GM18909 (cell line): ENCODE data around the gene PSMD7.
"Not testable (repeated sequence)": the region's sequence is repeated elsewhere in the genome, so short reads cannot be mapped to it uniquely, and the experiment has no call there.

ENCODE experiments used
- ATAC-seq: cut with Tn5 transposase; IDR thresholded peaks from one replicate; pipeline ENCODE4 v1.9.1; 2021; ENCODE audit warnings: mild to moderate bottlenecking; ENCODE audit not compliant: unreplicated experiment, poor library complexity

The PSMD7 gene

DNA sequence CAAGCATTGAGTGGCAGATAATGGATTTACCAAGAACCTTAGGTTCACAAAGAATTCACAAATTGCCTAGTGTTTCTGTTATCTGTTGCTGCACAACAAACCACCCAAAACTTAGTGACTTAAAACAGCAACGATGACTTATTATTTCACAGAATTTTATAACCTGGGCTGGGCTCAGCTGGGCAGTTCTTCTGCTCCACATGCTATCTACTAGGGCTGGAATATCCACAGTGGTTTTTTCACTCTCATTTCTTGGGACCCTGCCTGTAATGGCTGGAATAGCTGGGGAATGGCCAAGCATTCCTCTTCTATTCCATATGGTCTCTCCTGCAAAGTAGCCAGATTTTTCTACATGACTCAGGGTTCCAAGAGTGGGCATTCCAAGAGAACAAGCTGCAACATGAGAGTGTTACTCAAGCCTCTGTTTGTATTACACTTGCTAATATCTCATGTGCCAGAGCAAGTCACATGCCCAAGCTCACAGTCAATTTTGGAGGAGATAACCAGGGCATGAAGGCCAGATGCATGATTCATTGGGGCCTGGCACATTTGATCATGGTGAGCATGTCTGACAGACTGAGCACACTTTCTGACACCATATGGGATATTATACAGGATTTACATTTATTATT lies 4.9 kb upstream of the PSMD7 start:
- ATAC-seq: no peak

DNA sequence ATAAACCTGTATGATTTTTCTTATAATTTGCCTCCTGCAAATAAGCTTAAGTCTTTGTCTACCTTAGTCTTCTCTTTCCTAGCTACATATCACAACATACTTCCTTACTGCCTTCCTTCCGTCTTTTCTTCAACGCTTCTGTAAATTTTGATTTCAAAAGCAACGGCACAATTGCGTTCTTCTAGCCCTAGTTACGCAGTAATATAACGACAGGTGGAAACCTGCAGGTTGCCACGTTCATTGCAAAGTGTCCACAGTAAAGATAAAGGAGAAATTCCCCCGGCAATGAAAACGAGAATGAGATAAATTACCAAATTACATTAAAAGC lies 546 bp upstream of the PSMD7 start:
- ATAC-seq: peak; percentile 16

DNA sequence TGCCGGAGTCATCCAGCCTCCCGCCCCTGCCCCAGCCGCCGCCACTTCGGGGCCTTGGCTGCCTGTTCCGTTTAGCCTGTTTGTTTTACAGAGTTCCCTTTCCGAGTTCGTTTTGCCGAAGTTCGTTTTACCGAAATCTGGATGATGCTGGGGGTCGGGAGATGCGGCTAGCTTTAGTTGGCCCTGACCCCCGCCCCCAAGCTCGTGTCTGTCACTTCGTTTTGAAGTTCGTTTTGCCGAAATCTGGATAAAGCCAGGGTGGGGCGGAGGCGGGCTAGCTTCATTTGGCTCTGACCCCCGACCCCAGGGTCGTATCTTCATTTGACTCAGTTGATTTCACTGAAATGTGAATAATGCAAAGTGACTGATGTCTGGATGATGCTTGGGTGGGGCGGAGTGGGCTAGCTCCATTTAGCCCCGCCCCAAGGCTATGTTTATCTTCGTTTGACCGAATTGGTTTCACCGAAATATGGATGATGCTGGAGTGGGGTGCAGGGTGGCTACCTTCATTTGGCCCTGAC lies 591 bp downstream of the PSMD7 start:
- no peak for ATAC-seq

DNA sequence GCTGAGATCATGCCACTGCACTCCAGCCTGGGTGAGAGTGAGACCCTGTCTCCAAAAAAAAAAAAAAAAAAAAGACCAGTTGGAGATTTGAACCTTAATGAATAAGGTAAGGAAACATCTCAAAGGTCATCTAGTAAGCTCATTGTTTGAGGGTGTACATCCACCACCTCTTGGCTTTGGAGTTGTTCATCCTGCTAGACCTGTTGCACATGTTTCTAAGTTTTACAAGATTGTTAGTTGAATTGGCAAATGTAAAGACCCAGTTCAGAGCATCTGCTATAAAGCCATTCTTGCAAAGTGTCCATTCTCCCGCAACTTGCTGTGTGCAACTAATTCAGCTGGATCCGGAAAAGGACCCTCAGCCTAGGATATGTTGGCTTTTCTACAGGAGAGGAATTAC lies 1.5 kb downstream of the PSMD7 start:
- no peak for ATAC-seq

DNA sequence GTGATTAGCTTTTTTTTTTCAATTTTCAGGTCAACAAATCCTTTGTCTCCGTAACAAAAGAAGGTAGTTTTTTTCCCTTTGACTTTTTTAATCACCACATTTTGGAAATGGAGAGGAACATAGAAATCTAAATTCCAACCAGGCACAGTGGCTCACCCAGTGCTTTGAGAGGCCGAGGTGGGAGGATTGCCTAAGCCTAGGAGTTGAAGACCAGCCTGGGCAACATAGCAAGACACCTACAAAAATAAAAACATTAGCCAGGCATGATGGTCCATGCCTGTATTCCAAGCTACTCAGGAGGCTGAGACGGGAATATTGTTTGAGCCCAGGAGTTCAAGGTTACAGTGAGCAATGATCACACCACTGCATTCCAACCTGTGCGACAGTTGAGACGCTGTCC lies 5.7 kb downstream of the PSMD7 start:
- ATAC-seq: no peak

DNA sequence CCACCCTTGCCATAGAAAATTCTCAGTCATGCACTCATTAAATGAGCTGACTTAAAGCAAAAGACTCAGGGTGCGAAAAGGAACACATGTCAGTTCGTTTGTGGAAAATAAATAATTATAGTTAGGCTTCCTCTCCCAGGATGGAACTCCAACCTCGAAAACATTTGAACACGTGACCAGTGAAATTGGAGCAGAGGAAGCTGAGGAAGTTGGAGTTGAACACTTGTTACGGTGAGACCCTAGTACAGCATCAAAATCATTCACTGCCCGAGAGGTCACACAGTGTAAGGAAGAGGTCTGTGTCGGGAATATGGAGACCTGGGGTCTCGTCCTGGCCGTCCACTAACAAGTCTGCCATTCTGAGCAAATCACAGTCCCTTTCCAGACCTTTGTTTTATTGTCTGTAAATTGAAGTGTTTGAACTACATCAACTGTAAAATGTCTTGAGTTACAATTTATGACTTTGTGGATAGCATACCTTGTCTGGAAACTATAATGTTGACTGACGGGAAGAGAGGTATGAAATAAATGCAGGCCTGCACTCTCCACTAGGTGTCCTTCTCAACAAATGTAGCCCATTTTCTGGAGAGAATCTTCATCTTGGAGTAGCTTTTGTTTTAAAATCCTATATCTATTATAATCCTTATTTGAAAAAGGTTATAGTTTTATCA lies 7.7 kb downstream of the PSMD7 start:
- no peak for ATAC-seq

DNA sequence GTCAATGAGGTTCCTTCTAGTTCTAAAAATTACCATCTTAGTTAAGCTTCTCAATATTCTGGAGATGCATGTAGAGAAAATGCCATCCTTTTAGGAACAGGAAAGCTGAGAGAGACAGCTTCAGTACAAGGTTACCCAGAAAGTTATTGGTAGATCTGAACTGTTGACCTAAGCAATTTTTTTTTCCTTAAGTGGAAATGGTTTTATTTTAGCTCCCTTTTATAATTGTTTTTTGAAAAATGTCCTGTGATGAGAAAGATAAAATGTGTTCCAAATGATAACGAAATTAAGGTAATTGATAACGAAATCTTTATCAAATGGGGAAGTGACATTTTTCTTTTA lies 8.2 kb downstream of the PSMD7 start:
- no peak for ATAC-seq

DNA sequence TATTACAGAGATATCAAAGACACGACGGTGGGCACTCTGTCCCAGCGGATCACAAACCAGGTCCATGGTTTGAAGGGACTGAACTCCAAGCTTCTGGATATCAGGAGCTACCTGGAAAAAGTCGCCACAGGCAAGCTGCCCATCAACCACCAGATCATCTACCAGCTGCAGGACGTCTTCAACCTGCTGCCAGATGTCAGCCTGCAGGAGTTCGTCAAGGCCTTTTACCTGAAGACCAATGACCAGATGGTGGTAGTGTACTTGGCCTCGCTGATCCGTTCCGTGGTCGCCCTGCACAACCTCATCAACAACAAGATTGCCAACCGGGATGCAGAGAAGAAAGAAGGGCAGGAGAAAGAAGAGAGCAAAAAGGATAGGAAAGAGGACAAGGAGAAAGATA lies 8.7 kb downstream of the PSMD7 start:
- no peak for ATAC-seq

DNA sequence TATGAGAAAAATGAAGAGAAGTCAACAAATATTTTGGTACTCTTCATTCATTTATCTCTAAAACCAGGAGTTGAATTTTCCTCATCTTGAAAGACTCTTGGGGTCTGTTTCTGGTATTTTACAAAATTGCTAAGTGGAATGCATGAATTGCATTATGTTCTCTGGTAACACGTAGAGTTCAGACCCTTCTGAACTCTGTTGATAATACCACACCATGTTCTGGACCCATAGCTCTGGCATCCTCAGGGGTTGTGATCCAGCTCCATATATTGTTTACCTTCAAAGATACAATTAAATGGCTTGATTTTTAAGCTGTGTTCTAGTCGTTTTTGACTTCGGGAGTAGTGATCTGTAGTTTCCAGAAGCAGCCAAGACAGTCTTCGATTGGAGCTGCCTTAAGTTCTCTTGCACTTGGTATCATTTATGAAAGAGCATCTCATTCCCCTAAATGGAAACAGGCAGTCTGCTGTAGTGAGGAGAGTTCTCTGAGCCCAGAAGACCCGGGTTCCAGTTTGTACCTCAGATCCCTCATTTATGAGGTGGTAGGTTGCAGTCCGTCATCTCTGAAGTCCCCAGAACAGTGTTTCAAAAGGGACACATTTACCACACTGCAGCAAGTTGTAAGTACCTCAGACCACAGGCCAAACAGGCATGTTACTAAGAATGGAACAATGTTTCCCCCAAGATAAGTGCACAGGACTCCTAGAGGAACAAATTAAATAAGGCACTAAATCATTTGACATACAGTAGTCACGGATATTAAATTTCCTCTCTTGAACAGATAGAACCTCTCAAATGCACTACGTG lies 9.6 kb downstream of the PSMD7 start:
- ATAC-seq: no peak

DNA sequence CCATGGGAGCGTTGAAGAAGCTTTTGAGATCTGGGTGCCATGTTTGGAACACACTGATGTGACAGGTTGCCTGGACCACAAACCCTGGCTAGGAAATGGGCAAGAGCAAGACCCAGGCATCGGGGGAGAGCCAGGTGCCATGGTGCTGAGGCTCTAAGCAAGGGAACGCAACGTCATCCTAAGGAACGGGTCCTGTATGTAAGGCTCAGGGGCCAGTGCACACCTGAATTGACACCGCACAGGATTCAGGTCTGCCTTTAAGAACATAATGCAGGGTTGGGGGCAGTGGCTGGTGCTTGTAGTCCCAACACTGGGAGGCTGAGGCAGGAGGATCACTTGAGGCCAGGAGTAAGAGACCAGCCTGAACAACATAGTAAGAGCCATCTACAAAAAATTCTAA lies 10.8 kb downstream of the PSMD7 start:
- no peak for ATAC-seq

DNA sequence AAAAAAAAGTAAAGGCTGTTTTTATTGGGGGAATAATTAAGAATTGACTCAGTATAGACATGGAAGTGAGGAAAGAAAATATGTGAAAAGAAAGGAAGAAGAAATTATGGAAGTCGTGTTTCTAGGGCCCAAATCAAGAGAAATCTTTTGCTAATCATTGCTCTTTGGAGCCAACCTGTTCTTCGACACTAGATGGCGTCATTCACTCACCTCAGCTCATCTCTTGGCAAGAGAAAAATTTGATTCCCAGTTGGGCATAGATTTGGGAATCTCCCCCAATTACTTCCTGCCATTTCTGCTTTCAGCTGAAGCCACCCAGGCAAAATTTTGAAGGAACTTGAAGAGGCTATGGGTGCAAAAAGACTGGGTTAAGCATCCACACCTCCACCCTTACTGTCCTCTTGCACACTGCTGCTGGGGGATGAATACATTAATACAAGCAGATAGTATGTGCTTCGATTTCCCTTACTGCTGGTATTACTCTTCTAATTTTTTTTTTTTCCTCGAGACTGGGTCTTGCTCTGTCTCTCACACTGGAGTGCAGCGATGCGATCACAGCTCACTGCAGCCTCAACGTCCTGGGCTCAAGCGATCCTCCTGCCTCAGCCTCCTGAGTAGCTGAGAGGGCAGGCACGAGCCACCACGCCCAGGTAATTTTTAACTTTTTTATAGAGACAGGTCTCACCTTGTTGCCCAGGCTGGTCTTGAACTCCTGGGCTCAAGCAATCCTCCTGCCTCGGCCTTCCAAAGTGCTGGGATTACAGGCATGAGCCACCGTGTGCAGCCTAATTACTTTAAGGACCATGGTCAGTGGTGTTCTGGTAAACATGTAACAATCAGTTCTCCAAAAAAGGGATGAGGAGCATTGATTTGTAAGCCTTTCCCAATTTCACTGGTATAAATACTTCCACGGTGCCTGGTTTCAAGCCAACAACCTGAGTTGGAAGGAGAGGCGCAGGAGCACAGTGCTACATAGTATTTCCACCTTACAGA lies 13.5 kb downstream of the PSMD7 start:
- ATAC-seq: no peak

DNA sequence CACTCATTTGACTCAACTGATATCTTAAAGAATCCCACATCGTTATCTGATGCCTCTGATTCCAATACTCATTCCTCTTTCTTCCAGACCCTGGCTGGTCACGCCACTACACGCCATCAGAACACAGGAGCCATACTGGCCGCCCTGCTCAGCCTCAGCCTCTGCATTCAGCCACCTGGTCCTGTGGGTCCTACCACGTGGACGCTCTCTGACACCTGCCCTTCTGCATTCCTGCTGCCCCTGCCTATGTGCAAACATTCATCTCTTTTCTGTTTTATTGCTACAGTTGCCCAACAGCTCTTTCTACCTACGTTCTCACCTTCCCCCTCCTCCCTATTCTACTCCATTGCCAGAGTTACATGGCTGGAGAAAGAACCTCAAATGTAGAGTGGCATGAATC lies 18.4 kb downstream of the PSMD7 start:
- no peak for ATAC-seq

DNA sequence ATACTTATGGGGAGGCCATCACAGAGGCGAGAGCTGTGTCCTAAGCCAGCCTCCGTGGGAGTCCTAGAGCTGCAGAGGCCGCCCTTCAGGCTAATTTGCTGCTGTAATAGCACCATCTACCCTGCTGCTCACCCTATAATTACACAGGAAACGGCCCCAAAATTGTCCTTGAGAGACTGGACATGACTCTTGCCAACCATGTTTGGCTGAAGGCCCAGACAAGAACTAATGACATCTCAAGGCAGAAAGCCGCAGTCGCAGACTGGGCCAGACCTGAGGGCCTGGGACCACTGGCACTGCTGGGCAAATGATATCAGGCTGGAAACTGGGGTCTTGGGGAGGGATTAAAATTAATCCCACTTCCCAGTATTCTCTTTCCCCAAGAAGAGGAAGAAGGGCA lies 24.1 kb downstream of the PSMD7 start:
- no peak for ATAC-seq

DNA sequence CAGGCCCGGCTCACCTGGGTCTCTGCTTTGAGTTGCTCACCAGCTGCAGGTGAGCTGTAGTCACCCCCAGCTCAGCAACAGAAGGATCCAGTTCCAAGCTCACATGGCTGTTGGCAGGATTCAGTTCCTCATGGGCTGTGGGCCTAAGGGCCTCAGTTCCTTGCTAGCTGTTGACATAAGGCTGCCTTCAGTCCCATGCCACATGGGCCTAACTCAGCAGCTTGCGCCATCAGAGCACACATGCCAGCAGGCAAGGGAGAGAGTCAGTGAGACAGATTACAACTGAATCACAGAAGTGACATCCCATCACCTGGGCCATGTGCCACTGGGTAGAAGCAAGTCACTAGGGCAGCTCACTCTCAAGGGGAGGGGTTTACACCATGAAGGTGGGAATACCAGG lies 24.7 kb downstream of the PSMD7 start:
- ATAC-seq: no peak

DNA sequence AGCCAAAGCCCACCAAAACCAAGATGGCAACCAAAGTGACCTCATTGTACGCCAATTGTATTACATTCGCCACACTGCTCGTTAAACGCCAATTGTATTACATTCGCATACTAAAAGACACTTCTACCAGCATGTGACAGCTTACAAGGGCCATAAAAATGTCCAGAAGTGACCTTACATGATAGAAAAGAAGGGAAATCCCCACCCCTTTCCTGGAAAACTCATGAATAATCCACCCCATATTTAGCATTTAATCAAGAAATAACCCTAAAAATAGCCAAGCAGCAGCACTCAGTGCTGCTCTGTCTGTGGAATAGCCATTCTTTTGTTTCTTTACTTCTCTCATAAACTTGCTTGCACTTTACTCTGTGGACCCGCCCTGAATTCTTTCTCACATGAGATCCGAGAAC lies 25.7 kb downstream of the PSMD7 start:
- no peak for ATAC-seq

DNA sequence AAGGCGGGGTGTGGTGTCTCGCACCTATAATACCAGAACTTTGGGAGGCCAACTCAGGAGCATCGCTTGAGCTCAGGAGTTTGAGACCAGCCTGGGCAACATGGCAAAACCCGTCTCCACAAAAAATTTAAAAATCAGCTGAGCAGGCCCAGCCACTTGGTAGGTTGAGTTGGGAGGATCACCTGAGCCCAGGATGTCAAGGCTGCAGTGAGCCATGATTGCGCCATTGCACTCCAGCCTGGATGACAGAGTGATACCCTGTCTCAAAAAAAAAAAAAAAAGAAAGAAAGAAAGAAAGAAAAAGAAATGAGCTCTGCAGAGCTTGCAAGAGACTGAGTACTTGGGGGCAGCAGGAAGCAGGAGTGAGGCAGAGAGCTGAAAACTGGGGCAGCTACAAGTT lies 28.2 kb downstream of the PSMD7 start:
- not testable (repeated sequence) for ATAC-seq

DNA sequence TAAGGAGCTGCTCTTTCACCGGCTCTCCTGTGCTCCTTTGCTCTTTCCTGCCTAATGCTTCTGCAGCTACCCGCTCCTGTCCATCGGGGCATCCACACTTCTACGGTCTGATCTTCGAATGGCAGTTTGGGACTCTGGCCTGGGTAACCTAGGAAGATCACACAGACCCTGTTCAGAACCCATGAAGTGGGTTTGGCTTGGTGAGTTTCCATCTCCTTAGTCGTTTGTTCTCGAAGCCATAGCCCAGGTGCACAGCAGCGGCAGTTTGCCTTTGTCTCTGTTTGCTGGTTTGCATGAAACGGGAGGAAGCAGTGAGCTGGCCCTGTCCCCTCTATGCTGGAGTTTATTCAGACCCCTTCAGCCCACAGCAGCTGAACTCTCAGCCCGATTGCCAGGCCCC lies 29.0 kb downstream of the PSMD7 start:
- no peak for ATAC-seq

DNA sequence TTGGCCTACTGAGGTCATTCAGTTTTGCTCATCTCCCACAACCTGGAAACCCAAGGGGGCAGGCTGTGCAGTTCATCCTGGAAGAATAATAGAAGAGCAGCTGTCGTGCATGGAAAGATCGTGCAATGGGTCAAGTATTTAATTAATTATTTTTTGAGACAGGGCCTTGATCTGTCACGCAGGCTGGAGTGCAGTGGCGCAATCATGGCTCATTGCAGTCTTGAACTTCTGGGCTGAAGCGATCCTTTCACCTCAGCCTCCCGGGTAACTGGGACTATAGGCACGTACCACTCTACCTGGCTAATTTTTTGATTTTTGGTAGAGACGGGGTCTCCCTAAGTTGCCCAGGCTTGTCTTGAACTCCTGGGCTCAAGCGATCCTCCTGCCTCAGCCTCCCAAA lies 31.7 kb downstream of the PSMD7 start:
- not testable (repeated sequence) for ATAC-seq

DNA sequence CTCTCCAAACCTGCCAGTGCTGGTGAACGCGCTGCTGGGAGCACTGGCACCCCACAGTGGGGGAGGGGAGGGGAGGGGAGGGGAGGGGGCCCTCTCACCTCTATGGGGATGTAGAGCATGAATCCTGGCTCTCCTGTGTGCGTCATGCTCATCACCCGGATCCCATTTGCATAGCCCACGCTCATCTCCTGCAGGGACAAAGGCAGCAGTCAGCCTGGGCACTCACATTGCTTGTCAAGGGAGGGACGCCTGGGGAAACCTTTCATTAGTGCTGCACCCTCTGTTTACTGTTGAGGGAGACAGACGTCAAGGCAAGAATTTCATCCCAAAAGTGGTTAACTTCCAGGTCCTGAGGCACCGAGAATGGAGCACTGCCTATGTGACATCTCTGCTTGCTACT lies 35.9 kb downstream of the PSMD7 start:
- not testable (repeated sequence) for ATAC-seq

DNA sequence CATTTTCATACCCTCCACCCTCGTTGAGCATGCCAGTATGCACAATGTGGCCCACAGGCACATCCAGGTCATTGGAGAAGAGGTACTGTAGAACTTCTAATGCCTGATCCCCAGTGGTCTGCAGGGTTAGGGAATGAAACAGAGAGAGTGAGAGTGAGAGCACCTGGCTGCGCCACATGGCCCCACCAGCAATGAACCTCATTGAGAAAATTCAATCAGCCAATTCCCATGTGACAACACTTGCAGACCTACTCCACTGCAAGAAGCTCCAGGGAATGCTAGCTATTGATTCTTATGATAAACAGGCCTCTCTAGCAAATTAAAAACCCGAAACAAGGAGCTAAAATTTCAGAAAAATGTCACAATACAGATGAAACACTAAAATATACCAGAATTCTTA lies 40.9 kb downstream of the PSMD7 start:
- not testable (repeated sequence) for ATAC-seq
